GM19239 (cell line): ENCODE measurements around the gene TRAPPC2.

Experiments
- DNase-seq: peaks from one replicate; pipeline ENCODE4 v3.0.0; 2011; ENCODE audit warnings: low spot score; ENCODE audit not compliant: insufficient read length
- FAIRE-seq: peaks from 2 replicates; lab custom pipeline; 2011; peaks lifted over from hg19 to GRCh38; lab: Jason Lieb, UNC

TRAPPC2 gene

DNA sequence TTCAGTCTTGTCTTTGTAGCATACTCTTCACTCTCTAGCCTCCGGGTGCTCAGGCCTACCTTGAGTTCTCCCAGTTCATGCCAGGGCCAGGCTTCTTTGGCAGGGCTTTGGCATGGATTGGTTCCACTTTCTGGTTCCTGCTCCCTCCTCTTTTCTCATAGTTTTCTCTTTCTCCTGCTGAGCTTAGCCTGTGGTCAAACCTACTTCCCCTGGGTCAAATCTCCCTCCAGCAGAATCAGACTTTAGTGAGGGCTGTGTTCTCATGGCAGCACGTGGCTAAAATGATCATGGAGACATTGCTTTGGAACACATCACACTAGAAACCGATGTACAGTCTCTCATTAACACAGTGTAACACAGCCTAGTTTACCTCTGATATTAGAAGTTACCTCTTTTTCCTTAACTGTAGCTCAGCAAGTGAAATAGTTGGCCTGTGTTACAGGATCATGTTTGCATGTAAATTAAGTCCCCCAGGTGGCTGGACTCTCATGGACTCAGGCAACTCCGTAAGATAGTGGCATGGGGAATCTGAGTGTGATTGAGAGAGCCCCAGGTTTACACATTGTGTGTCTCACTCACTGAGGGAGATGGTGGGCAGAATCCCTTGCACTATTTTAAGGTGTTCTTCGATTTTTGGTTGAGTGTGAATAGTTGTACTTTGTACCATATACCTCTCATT, 32.2 kb downstream of the TRAPPC2 start:
- no peak for FAIRE-seq

DNA sequence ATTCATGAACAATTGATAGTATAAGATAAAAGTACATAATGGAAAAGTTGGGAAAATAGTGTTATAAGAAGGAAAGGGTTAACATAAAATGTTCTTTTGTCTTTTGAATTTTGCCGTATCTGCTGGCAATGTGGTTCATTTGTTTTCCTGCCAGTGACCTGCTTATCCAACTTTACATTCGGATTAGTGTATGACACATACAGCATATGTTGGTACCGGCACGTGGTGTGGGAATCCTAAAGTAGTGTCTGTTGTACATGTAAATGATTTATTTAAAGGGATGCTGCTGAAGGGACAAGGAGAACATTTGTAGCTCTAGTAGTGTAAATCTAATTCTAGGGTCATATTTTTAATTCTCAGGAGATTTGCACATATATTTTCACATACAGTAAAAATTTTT, 34.0 kb downstream of the TRAPPC2 start:
- DNase-seq, result no peak
- no peak for FAIRE-seq

More for the DNA sequence above, 32.2 kb downstream of the TRAPPC2 start:
- no peak for DNase-seq

DNA sequence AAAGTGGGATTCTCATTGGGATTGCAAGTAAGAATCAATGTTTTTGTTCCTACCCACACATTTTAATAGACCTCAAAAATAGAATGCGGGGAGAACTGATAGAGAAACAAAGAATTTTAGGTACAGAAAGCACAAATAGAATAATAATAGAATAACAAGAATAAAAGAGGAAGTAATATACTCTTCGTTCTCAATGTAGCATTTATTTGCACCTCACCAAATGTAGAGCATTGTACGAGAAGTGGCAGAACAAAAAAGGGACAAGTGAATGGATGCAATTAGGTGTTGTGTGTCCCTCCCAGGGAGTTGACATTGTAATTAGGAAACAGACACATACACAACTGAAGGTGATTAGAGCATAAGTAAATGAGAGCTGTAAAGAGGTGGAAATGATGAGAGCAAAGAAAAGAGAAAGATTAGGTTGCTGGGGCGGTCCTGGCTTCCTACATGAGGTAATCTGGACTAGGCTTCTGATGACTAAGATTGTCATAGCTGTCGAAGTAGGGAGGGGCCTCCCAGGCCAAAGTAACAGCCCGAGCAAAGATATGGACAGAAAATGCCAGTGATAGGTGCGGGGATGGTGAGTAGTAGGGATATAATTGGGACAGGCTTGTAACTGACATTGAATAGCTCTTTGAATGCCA, 35.1 kb downstream of the TRAPPC2 start:
- FAIRE-seq, result peak; percentile 93

DNA sequence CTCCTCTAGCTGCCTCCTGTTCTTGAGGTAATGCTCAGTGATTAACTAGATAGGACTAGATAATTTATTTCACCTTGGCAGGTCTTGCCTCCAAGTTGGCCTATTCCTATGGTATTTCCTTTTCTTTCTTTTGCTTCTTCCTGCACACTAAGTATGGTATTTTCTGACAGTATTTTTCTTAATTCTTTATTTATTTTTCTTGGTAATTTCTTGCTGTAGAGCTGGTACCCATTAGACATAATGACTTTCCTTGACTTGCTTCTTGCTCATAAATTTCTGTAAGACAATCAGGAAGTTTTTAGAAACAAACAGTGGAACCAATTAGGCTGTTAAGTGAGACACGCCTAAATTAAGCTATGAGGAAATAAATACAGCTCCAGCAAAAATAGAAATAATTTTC, 36.0 kb downstream of the TRAPPC2 start:
- FAIRE-seq (no peak), DNase-seq (no peak)

More for the DNA sequence above, 35.1 kb downstream of the TRAPPC2 start:
- DNase-seq, result no peak

DNA sequence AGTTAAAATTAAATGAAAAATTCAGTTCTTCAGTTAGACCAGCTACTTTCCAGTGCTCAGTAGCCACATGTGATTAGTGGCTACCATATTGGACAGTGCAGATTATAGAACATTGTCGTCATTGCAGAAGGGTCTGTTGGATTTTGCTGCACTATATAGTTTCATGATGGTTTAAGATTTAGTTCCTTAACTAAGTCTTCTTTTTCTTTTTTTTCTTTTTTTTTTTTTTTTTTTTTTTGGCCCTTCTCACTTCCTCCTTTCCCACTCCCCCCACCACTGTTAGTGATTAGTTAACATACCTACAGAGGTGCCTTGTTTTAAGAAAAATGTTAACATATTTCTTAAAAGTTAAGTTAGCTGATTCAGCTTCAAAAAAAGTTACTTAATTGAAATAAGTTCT, 36.4 kb downstream of the TRAPPC2 start:
- DNase-seq (no peak), FAIRE-seq (no peak)

DNA sequence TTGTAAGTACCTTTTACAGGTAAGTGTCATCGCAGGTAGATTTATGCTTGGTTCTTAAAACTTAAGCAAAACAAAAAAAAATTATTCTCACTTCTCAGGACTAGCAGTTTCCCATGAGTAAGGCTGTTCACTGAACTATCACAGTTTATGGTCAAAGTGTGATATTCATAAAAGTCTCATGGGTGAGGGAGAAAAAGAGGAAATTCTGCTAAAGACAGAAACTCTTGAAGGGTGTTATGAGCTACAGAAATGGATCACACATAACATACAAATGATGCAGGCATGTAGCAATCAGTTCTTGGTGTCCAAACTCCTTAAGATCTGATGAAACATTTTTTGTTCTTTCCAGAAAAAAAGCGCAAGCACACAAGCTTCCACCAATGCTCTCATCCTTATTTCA, 37.0 kb downstream of the TRAPPC2 start:
- FAIRE-seq, result peak; percentile 92
- DNase-seq, result no peak

DNA sequence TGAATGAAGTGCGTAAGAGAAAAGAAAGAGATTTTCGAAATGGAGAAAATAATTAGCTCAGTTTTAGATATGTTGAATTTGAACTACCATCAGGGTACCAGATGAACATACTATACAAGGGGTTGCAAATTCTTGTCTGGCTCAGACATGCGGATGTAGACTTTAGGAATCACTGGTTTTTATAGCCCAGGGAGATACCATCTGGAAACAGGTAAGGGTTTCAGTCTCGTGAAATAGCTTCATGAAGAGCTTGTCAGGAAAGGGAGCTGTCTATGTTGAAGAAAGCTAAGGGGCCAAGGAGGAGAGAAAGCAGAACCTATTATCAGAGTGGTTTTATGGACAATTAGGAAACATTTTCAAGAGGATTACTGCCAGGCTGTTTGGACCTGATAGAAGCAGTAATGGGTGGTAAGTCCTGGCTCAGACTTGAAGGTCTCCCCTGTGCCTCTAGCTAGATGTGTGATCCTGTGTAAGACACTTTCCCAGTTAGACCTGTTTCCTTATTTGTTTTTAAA, 38.8 kb downstream of the TRAPPC2 start:
- DNase-seq (no peak), FAIRE-seq (peak; percentile 64)

DNA sequence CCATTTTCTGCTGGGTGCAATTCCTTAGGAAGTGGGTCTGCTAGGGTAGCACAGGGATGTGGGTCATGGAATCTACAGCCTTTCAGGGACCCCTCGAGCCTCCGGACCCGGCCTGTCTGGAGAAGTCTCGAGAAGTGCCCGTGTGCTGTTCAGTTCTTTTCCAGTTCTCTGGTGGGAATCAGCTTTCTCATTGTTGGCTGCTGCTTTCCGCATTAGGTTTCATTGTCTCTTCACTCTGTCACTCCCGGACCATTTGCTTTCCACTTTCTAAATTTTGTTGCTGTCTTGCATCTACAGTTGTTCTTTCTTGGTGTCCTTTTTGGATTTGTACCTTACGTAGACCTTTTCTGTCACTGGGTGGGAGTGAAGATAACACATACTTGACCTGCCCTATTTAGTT, 39.4 kb downstream of the TRAPPC2 start:
- FAIRE-seq, result no peak
- DNase-seq, result no peak

DNA sequence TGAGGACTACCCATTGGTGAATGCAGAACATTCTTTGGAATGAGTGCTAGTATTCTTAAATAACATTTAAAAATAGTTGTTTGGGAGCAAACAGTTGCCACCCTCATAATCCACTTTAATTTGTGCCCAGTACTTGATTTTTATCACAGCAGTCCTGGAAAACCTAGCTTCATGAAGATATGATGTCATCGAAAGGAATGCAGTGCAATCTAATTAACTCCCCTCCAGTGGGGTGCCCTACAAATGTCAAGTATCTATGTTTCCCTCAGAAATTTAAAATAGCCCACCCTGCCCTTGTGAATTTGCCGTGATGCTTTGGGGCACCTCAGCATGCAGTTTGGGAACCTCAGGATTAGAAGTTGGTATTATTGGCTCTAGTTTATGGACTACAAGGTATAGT, 40.1 kb downstream of the TRAPPC2 start:
- DNase-seq (no peak), FAIRE-seq (no peak)

DNA sequence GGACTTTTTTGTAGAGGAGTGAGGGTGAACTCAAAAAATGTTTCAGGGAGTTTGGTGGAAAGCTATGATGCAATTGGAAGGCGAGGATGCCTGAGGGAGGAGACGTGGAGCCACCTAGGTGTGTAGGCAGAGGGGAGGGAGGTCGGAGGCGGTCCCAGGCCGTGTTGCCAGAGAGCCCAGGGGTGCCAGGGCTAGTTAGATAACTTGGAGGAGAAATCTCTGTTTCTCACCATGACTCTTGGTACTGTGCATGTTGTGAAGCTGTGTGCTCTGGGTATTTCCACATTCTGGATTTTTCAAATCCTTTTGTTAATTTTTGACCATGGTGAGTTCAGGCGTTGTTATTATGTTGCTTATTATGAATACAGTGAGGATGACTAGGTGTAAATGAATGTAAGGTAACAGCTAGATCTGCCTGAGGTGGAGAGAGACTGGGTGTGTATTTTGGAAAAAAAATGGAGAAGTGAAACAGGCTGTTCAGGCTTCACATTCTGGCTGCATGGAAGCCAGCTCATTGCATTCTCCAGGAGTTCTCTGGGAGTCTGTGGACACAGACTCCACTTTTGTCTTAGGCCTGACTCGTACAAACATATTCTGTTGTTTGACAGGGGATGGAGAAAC, 41.0 kb downstream of the TRAPPC2 start:
- FAIRE-seq (peak; percentile 68), DNase-seq (no peak)

DNA sequence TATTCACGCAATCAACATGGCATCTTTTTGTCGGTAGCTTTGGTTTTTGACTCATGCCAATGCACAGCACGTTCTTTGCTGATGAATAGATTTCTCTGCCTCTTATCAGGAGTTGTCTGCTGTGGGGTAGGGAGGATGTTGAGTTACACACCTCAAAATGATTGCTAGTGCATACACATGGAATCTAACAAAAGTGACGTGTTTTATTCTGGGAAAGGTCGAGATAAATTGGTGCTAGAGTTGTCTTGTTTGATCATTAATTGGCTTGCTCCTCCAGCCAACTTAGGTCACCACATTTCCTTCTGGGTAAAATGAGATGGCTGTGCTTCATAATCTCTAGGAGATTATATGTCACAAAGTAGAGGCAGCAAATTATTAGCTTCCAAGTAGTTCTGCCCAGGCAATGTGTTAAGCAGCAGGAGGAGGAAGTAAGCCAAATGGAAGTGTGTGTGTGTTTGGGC, 41.6 kb downstream of the TRAPPC2 start:
- no peak for FAIRE-seq

DNA sequence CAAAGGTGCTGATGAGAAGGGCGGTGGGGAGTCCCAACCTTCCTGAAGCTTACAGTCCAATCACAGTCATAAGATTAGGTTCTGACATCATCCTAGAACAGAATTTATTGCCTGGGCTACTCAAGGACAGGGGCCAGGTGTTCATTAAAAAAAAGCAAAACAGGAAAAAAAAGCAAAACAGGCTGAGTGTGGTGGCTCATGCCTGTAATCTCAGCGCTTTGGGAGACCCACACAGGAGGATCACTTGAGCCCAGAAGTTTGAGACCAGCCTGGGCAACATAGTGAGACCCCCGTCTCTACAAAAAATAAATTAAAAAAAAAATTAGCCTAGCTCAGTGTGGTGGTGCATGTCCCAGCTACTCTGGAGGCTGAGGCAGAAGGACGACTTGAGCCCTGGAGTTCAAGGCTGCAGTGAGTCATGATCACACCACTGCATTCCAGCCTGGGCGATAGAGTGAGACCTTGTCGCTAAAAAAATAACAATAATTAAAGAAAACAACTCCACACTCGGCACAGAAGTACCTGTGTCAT, 42.5 kb downstream of the TRAPPC2 start:
- FAIRE-seq (no peak), DNase-seq (no peak)

More for the DNA sequence above, 41.6 kb downstream of the TRAPPC2 start:
- DNase-seq, result no peak

DNA sequence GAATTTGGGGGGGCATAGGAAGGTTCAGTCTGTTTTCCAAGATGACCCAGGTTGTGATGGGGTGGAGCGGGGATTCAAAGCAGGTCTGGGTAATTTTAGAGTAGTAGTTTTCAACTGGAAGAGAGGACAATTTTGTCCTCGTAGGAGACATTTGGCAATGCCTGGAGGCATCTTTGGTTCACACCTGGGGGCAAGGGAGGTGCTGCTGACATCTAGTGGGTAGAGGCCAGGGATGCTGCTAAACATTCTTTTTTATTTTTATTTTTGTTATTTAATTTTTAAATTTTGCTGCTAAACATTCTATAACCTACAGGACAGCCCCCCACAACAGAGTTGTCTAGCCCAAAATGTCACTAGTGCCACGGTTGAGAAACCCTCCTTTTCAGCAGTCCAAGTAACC, 43.6 kb downstream of the TRAPPC2 start:
- FAIRE-seq, result peak; percentile 54

DNA sequence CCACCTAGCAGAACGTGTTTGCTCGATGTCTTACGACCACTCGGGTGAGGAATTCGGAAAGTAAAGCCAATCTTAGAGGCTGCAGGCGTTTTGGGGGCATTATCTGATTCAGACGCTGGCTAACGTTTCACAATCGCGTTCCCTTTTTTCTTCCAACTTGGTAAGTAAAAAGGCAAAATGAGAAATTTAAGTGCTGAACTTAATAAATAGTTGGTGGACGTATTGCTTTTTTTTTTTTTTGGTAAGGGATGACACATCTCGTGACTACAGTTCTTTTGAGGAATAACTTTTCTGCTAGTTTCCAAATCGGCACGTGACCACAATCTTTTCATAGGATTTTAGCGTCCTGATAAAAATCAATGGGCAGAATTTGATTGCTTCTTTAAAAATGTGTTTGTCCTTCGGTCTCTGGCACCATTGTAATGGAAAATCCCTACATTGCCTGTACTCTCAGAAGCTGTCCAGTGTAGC, 44.6 kb downstream of the TRAPPC2 start:
- no peak for FAIRE-seq
- DNase-seq, result no peak

More for the DNA sequence above, 43.6 kb downstream of the TRAPPC2 start:
- DNase-seq, result no peak

DNA sequence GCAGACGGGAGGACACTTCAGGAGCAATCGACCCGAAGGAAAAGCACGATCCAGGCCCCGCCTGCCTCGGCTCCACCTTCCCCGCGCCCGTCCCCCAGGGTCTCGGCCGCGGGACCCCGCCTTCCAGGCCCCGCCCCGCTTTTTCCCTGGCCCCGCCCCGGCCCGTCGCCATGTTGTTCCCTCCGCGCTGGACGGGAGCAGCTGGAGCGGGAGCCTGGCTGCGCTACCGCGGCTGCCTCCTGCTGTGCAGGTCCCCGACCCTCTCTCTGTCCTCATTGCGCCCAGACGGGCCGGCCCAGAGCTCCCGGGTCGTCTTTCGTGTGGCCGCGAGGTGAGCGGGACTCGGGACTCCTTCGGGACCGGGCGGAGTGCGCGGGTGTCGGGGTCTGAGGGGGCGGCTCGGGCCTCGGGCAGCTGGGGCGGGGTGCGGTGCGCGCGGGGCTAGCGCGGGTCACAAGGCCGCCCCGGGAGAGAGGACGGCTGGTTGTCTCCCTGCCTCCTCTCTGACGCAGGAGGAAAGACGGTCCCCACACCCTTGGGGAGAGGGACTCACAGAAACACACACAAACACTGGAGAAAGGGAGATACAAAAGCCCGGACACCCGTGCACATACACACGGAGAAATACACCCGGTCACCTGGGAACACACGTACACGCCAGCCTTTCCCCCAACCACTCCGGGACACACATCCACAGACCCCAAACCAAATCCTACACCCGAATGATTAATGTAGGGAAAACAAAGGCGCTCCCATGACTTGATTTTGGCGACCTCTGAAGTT, 45.3 kb downstream of the TRAPPC2 start, which contains the start of gene RAB9A:
Gene RAB9A (plus strand): TSS at position 171 of the 783 bp plus-strand sequence. CDS start 19,619 bp downstream, outside the sequence.
- peak; percentile 94 for FAIRE-seq

DNA sequence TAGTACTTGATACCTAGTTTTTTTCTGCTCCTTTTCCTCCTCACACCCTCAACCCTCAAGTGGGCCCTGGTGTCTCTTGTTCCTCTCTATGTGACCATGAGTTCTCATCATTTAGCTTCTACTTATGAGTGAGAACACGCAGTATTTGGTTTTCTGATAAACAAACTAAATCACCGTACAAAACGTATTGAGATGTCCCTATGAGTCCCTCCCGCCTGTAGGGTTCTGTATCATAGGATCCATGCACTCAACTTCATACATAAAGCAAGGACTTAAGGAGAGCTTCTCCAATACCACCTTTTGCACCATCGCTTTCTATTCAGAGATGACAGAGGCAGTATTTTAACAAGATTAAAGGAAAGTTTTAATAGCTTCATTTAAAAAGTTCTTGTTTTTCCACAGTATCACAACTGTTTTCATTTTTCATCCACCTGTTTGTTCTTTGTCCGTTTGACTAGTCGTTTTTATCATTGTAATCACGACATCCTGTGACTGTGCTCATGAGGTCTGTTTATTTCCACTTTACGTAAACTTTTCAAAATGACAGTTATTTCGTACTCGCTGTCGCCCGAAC, 45.9 kb downstream of the TRAPPC2 start:
- peak; percentile 8 for FAIRE-seq

More for the DNA sequence above, 45.3 kb downstream of the TRAPPC2 start, which contains the start of gene RAB9A:
- peak; percentile 17 for DNase-seq

DNA sequence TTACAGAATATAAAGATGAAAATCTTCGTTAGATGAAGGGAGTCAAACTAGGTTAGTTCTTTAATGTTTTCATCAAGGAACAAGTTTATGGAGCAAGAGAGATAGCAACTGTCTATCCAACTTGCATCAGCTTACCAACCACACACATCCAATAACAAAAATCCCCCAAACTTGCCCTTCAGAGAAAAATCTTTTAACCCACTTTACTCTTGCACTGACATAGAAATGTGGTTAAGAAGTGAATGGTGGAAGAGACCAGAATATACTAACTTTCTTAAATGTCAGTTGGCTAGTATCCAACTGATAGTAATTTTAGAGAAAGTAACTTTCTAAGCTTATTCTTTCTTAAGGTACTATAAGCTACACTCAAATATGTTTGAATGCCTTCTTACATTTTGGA, 47.2 kb downstream of the TRAPPC2 start:
- FAIRE-seq, result peak; percentile 88
- no peak for DNase-seq

More for the DNA sequence above, 45.9 kb downstream of the TRAPPC2 start:
- no peak for DNase-seq

DNA sequence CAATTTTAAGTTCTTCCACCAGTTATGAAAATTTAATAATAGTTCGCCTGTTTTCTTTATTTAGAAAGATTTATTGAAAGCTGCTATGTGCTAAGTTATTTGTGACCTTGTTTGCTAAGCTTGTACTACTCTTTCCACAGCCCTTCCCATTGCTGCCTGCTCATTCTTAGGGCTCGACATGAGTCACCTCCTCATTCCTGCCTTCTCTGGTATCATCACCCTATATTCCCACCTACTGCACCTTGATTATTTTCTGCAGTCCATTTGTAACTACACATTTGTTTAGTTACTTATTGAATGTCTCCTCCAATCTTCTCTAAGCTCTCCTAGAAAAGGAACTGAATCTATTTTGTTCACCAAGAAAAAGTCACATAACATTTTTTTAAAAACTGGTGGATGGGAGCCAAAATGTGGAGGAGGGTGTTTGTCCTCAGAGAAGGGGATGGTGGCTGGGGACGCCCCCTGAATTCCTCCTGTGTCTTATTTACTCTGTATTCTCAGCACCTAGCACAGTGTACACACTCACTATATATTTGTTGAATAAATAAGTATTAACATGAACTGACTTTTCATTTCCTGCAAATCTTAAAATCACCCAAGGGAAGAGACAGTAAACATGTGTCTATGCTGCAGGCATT, 49.2 kb downstream of the TRAPPC2 start:
- no peak for DNase-seq
- peak; percentile 81 for FAIRE-seq

DNA sequence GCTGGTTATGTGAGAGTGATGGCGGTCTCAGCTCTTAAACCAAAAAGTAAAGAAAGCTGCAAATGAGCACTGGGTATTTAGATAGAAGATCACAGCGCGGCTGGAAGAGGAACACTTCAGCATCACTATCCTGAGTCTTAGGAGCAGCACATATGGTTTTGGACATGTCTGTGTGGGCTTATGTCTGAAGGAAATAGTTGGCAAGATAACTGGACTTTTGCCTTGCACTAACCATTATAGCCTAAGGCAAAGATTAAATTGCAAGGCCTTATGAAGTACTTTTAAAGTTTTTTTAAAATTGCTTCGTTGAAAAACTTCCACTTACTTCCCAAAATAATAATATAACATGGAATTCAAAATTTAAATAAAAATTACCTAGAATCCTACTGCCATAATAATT, 50.1 kb downstream of the TRAPPC2 start:
- FAIRE-seq (no peak), DNase-seq (no peak)
